IMR-90 (cell line): ENCODE measurements around the gene SRPX2. TPM values are rescaled to one million over a fixed set of nuclear protein-coding genes. Genes with fewer than 3 reads are reported as not detected.
A peak's percentile ranks its signal among the peaks of the same experiment; 100 is the strongest.

Experiments used
- ATAC-seq: fragments of 200-7000 bp; cut with Tn5 transposase; 2 replicates; pipeline ENCODE4 v1.9.1; 2020; ENCODE audit warnings: low read depth, mild to moderate bottlenecking, moderate library complexity
- BruUV-seq: library from RNA; stranded (reverse); fragments of 400-500 nt; replicated peaks from 2 replicates; lab custom pipeline; 2021; lab: Mats Ljungman, UMichigan
- CTCF ChIA-PET: fragments of 300-600 bp; formaldehyde crosslinking; extraction: SDS; loops from one replicate; lab custom pipeline; 2021; ENCODE audit warnings: antibody characterized with exemption; lab: Yijun Ruan, JAX
- POLR2A ChIA-PET: fragments of 300-600 bp; sonication (Branson Sonifier 250); formaldehyde crosslinking; loops from one replicate; lab custom pipeline; 2022; ENCODE audit warnings: antibody characterized with exemption; ENCODE audit not compliant: unreplicated experiment; lab: Charles Lee
- DNase-seq: peaks from one replicate; pipeline ENCODE4 v3.0.0; 2013
- H2AFZ ChIP-seq: replicated peaks from 2 replicates; pipeline ENCODE3; 2013; ENCODE audit warnings: low read length, mild to moderate bottlenecking; ENCODE audit not compliant: poor library complexity
- H2AK5ac ChIP-seq: 2 replicates; pipeline ENCODE4 v1.6.1; 2013; ENCODE audit warnings: low read depth, low read length, inconsistent platforms
- H2AK9ac ChIP-seq: replicated peaks from 2 replicates; pipeline ENCODE3; 2013; ENCODE audit warnings: mild to moderate bottlenecking, low read depth, low read length, moderate library complexity; ENCODE audit not compliant: poor library complexity
- H2BK120ac ChIP-seq: 2 replicates; pipeline ENCODE4 v1.6.1; 2013; ENCODE audit warnings: low read depth, low read length, inconsistent platforms
- H2BK15ac ChIP-seq: 3 replicates; pipeline ENCODE4 v1.6.1; 2013; ENCODE audit warnings: low read depth, low read length, inconsistent platforms
- H2BK20ac ChIP-seq: 2 replicates; pipeline ENCODE4 v1.6.1; 2013; ENCODE audit warnings: low read depth, mild to moderate bottlenecking, inconsistent platforms, low read length, moderate library complexity
- H2BK5ac ChIP-seq: 2 replicates; pipeline ENCODE4 v1.6.1; 2013; ENCODE audit warnings: mild to moderate bottlenecking, low read depth, low read length, inconsistent platforms; ENCODE audit not compliant: poor library complexity, severe bottlenecking
- H3K14ac ChIP-seq: replicated peaks from 2 replicates; pipeline ENCODE4 v1.6.1; 2013; ENCODE audit warnings: low read depth, low read length, inconsistent platforms
- H3K18ac ChIP-seq: 2 replicates; pipeline ENCODE4 v1.6.1; 2013; ENCODE audit warnings: low read depth, low read length, control low read depth
- H3K23ac ChIP-seq: 2 replicates; pipeline ENCODE4 v1.6.1; 2013; ENCODE audit warnings: low read depth, low read length, inconsistent platforms
- H3K27ac ChIP-seq: 2 replicates; pipeline ENCODE4 v1.5.1; 2013; ENCODE audit warnings: mild to moderate bottlenecking, control low read depth, low read length; ENCODE audit not compliant: insufficient read depth
- H3K27me3 ChIP-seq: 2 replicates; pipeline ENCODE4 v1.6.1; 2013; ENCODE audit warnings: low read length; ENCODE audit not compliant: control insufficient read depth, insufficient read depth
- H3K36me3 ChIP-seq: 2 replicates; pipeline ENCODE4 v1.6.1; 2013; ENCODE audit warnings: low read length, mixed read lengths; ENCODE audit not compliant: control insufficient read depth, insufficient read depth
- H3K4ac ChIP-seq: 2 replicates; pipeline ENCODE4 v1.6.1; 2013; ENCODE audit warnings: low read depth, low read length, inconsistent platforms
- H3K4me1 ChIP-seq: 2 replicates; pipeline ENCODE4 v1.6.1; 2013; ENCODE audit warnings: low read length, mixed read lengths; ENCODE audit not compliant: control insufficient read depth, insufficient read depth
- H3K4me2 ChIP-seq: 2 replicates; pipeline ENCODE4 v1.6.1; 2013; ENCODE audit warnings: low read depth, mild to moderate bottlenecking, control low read depth, low read length, moderate library complexity
- H3K4me3 ChIP-seq: 2 replicates; pipeline ENCODE4 v1.5.1; 2013; ENCODE audit warnings: low read depth, mild to moderate bottlenecking, control low read depth, low read length, moderate library complexity; ENCODE audit not compliant: insufficient read depth
- H3K56ac ChIP-seq: 2 replicates; pipeline ENCODE4 v1.6.1; 2013; ENCODE audit warnings: low read length, inconsistent platforms; ENCODE audit not compliant: insufficient read depth; ENCODE audit errors: extremely low read depth
- H3K79me1 ChIP-seq, 2 experiments: 2 replicates each; pipeline ENCODE4 v1.6.1; 2013; ENCODE audit warnings: low read length in 2 of 2, inconsistent platforms in 1 of 2, low read depth in 1 of 2
- H3K9ac ChIP-seq: 2 replicates; pipeline ENCODE4 v1.6.1; 2013; ENCODE audit warnings: low read depth, low read length, control low read depth
- H3K9me1 ChIP-seq: 2 replicates; pipeline ENCODE4 v1.6.1; 2013; ENCODE audit warnings: low read length, inconsistent platforms; ENCODE audit not compliant: insufficient read depth
- H3K9me3 ChIP-seq: 2 replicates; pipeline ENCODE4 v1.6.1; 2013; ENCODE audit warnings: low read length; ENCODE audit not compliant: control insufficient read depth, insufficient read depth
- H4K20me1 ChIP-seq: 2 replicates; pipeline ENCODE4 v1.6.1; 2013; ENCODE audit warnings: low read length, inconsistent platforms; ENCODE audit not compliant: insufficient read depth
- H4K5ac ChIP-seq: 2 replicates; pipeline ENCODE4 v1.6.1; 2013; ENCODE audit warnings: mild to moderate bottlenecking, low read depth, low read length, control low read depth
- H4K8ac ChIP-seq, 2 experiments: 2 replicates each; pipeline ENCODE4 v1.6.1; 2013; ENCODE audit warnings: low read depth in 2 of 2, low read length in 2 of 2, control low read depth in 1 of 2, inconsistent platforms in 1 of 2
- H4K91ac ChIP-seq: 2 replicates; pipeline ENCODE4 v1.6.1; 2013; ENCODE audit warnings: low read depth, low read length, inconsistent platforms; ENCODE audit not compliant: insufficient read depth
- BHLHE40 ChIP-seq: fragments of 150-350 bp; IDR thresholded peaks from 2 replicates; pipeline ENCODE4 v1.6.1; 2016; ENCODE audit warnings: mild to moderate bottlenecking, low read depth, low read length
- CEBPB ChIP-seq: IDR thresholded peaks from 2 replicates; pipeline ENCODE4 v1.6.1; 2012; ENCODE audit warnings: low read depth, low read length, improper control_type of control experiment
- CHD1 ChIP-seq: IDR thresholded peaks from 2 replicates; pipeline ENCODE4 v1.6.1; 2012; ENCODE audit warnings: low read depth, low read length, improper control_type of control experiment
- FOS ChIP-seq: fragments of 150-350 bp; IDR thresholded peaks from 2 replicates; pipeline ENCODE4 v1.6.1; 2016; ENCODE audit warnings: low read depth, low read length
- MAFK ChIP-seq: IDR thresholded peaks from 2 replicates; pipeline ENCODE4 v1.6.1; 2012; ENCODE audit warnings: low read depth, low read length, improper control_type of control experiment
- MAZ ChIP-seq: IDR thresholded peaks from 2 replicates; pipeline ENCODE4 v1.6.1; 2012; ENCODE audit warnings: low read depth, mild to moderate bottlenecking, low read length, improper control_type of control experiment, moderate library complexity, borderline replicate concordance
- MXI1 ChIP-seq: IDR thresholded peaks from 2 replicates; pipeline ENCODE4 v1.6.1; 2012; ENCODE audit warnings: low read depth, mild to moderate bottlenecking, low read length, moderate library complexity, borderline replicate concordance
- NFE2L2 ChIP-seq: fragments of 150-350 bp; IDR thresholded peaks from 2 replicates; pipeline ENCODE4 v1.6.1; 2016; ENCODE audit warnings: low read depth, mild to moderate bottlenecking, low read length
- POLR2A ChIP-seq: IDR thresholded peaks from 2 replicates; pipeline ENCODE4 v1.6.1; 2012; ENCODE audit warnings: mild to moderate bottlenecking, low read depth, low read length
- RAD21 ChIP-seq: IDR thresholded peaks from 2 replicates; pipeline ENCODE4 v1.6.1; 2012; ENCODE audit warnings: low read length, improper control_type of control experiment
- RCOR1 ChIP-seq: IDR thresholded peaks from 2 replicates; pipeline ENCODE4 v1.6.1; 2012; ENCODE audit warnings: mild to moderate bottlenecking, low read length, improper control_type of control experiment; ENCODE audit not compliant: insufficient replicate concordance
- RFX5 ChIP-seq: IDR thresholded peaks from 2 replicates; pipeline ENCODE4 v1.8.0; 2012; ENCODE audit warnings: low read depth, mild to moderate bottlenecking, low read length, moderate library complexity
- SMC3 ChIP-seq: fragments of 150-350 bp; IDR thresholded peaks from 2 replicates; pipeline ENCODE4 v1.6.1; 2016; ENCODE audit warnings: low read depth, mild to moderate bottlenecking, antibody characterized with exemption, low read length, moderate library complexity
- WGBS, 2 experiments: methylation state at CpG; one replicate each; pipeline versions ENCODE4 v1.1.5 to v1.1.7; 2013; ENCODE audit warnings: missing lambda C conversion rate in 2 of 2; ENCODE audit not compliant: insufficient read length in 1 of 2; ENCODE audit errors: extremely low coverage in 2 of 2; 5-methylcytosine and 5-hydroxymethylcytosine counted together
- dilution Hi-C: fragments of 300-500 bp; cut with HindIII; formaldehyde crosslinking; loops from one replicate; pipeline ENCODE4 v1.14.3; 2018; ENCODE audit warnings: low sequenced_read_pairs; ENCODE audit not compliant: unreplicated experiment
- in situ Hi-C: fragments of 300-500 bp; cut with MboI; formaldehyde crosslinking; loops from 3 replicates; pipeline ENCODE4 v1.14.3; 2019; ENCODE audit warnings: low sequenced_read_pairs, inconsistent platforms, mixed read lengths
- intact Hi-C: fragments of 100-400 bp; cut with micrococcal nuclease; formaldehyde crosslinking; loops from 2 replicates; pipeline ENCODE4 v1.10.0; 2022
- polyA plus RNA-seq, 3 experiments: library from polyadenylated mRNA; depleted of rRNA; stranded (reverse); fragments of >200 nt; gene quantifications; 2 replicates each; pipeline ENCODE4 v1.2.3, GENCODE V29; 2012; ENCODE audit warnings: low replicate concordance in 1 of 3
- total RNA-seq: library from RNA; depleted of rRNA; stranded (reverse); fragments of >200 nt; gene quantifications from 2 replicates; pipeline ENCODE4 v1.2.3, GENCODE V29; 2012
- TF ChIP-seq, protein P1 (sequence below): conservative IDR thresholded peaks from 2 replicates; pipeline ENCODE4 v1.5.1; 2012; ENCODE audit warnings: mild to moderate bottlenecking, low read depth, low read length, improper control_type of control experiment
- TF ChIP-seq, protein P2 (sequence below): fragments of 150-350 bp; IDR thresholded peaks from 2 replicates; pipeline ENCODE4 v1.6.1; 2016; ENCODE audit warnings: low read depth, mild to moderate bottlenecking, low read length, moderate library complexity, borderline replicate concordance

Gene SRPX2
- total and polyA plus RNA-seq, 2 of the 4 experiments (the other 2 are of a cell fraction) = 20.6 to 43.1 TPM

DNA sequence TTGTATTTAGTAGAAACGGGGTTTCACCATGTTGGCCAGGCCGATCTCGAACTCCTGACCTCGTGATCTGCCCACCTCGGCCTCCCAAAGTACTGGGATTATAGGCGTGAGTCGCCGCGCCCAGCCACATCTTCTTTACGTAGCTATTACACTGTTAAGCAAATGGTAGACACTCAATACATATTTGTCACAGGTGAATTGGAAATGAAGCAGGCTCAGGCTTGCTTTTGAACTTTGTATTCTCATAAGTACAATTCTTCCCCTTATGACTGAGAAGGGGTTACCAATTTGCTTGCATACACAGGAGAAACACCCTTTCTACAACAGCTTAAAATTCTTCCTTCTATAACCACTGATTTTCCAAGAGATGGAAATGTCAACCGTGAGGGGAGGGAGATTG is 787 bp upstream of the SRPX2 start:
- Histone ChIP-seq H3K79me1 (peaks cover 0 to 11% of the 10 kb centered on the region in 2 experiments; a peak in 2 of 4 replicates), H3K4me3 (no peak overlapping the region), H4K91ac (peak overlapping the region; percentile 3; the same call in 1 of the 2 replicates), H3K9ac (no peak overlapping the region), H3K56ac (no peak overlapping the region), H2AFZ (no peak overlapping the region), H3K4me1 (peaks cover 13% of the 10 kb centered on the region), H3K18ac (peak overlapping the region; percentile 54; the same call in 1 of the 2 replicates), H4K8ac (no peak overlapping the region), H3K9me3 (no peaks in the 10 kb centered on the region), H4K5ac (no peak overlapping the region), H2AK5ac (no peak overlapping the region), H2BK15ac (0 out of 3 replicates have a peak overlapping the region, but pooled peaks have one; percentile 14), H3K9me1 (peaks cover 8% of the 10 kb centered on the region), H3K36me3 (no peaks in the 10 kb centered on the region), H3K14ac (no peak overlapping the region; the same call in 1 of the 2 replicates), H3K4ac (peak overlapping the region; percentile 22; the same call in 1 of the 2 replicates), H2BK120ac (peak overlapping the region; percentile 48), H4K20me1 (no peaks in the 10 kb centered on the region), H2BK5ac (peak overlapping the region; percentile 57), H3K23ac (no peak overlapping the region), H3K27me3 (peaks cover 2% of the 10 kb centered on the region; the same call in 1 of the 2 replicates), H3K4me2 (peak overlapping the region; percentile 67; the same call in 1 of the 2 replicates), H3K27ac (peak overlapping the region; percentile 86; the same call in 1 of the 2 replicates), H2BK20ac (peak overlapping the region; percentile 32; the same call in 1 of the 2 replicates), H2AK9ac (no peak overlapping the region)
- CTCF ChIA-PET = no interaction called here
- intact Hi-C loops (no loop called here), dilution Hi-C loops (no loop called here), in situ Hi-C loops (no loop called here)
- POLR2A ChIA-PET = no interaction called here
- DNase-seq (no peak), ATAC-seq (no peak)
- TF ChIP-seq CEBPB (no peak), MAFK (no peak), POLR2A (no peak), BHLHE40 (no peak), MXI1 (no peak), RCOR1 (no peak), RAD21 (no peak), NFE2L2 (no peak), SMC3 (no peak), RFX5 (no peak), CHD1 (no peak), MAZ (no peak), FOS (no peak)
- TF ChIP-seq, protein P1, sequence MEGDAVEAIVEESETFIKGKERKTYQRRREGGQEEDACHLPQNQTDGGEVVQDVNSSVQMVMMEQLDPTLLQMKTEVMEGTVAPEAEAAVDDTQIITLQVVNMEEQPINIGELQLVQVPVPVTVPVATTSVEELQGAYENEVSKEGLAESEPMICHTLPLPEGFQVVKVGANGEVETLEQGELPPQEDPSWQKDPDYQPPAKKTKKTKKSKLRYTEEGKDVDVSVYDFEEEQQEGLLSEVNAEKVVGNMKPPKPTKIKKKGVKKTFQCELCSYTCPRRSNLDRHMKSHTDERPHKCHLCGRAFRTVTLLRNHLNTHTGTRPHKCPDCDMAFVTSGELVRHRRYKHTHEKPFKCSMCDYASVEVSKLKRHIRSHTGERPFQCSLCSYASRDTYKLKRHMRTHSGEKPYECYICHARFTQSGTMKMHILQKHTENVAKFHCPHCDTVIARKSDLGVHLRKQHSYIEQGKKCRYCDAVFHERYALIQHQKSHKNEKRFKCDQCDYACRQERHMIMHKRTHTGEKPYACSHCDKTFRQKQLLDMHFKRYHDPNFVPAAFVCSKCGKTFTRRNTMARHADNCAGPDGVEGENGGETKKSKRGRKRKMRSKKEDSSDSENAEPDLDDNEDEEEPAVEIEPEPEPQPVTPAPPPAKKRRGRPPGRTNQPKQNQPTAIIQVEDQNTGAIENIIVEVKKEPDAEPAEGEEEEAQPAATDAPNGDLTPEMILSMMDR = no peak
- TF ChIP-seq, protein P2, sequence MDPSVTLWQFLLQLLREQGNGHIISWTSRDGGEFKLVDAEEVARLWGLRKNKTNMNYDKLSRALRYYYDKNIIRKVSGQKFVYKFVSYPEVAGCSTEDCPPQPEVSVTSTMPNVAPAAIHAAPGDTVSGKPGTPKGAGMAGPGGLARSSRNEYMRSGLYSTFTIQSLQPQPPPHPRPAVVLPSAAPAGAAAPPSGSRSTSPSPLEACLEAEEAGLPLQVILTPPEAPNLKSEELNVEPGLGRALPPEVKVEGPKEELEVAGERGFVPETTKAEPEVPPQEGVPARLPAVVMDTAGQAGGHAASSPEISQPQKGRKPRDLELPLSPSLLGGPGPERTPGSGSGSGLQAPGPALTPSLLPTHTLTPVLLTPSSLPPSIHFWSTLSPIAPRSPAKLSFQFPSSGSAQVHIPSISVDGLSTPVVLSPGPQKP = no peak
- WGBS, 2 experiments = no CpG with 5 or more reads among the region's 11 CpGs
- BruUV-seq = no TSS peak
